ENCODE data around the gene MDP1. TPM values are rescaled to one million over a fixed set of nuclear protein-coding genes. Genes with fewer than 3 reads are reported as not detected.
A peak's percentile ranks its signal among the peaks of the same experiment; 100 is the strongest.

The MDP1 gene
- total and polyA plus RNA-seq, 2 experiments from 2014 or later, result 9.8 to 31.1 TPM

DNA sequence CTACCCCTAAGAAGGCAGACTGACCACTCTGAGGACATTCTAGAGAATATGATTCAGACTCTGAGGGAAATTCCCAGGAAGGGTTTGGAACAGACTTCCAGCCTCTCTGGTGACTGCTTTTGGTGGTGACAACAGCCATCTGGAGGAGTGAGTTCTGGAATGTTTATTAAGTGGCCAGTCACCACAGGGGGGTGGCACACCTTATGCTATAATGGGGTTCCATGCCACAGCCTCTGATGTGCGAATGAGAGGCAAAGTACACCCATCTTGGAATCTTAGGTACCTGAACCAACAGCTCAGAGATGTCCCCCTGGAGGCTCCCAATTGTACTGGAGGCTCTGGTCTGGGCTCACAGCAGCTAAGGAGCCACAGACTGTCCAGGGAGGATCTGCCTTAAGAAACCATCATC lies 36.0 kb upstream of the MDP1 start:
- no peaks in the 10 kb centered on the region for H4K20me1 ChIP-seq (replicated peaks; ENCODE audit: insufficient read depth)
- H3K4me2 ChIP-seq, result no peak overlapping the region
- Mint-ChIP-seq H3K4me3 (no peak overlapping the region), H3K27me3 (ENCODE audit: insufficient read depth, low read depth, poor library complexity) (peaks cover 8% of the 10 kb centered on the region), H3K4me1 (no peaks in the 10 kb centered on the region), H3K9me3 (no peaks in the 10 kb centered on the region), H3K36me3 (ENCODE audit: low read depth) (no peaks in the 10 kb centered on the region), H3K27ac (no peak overlapping the region)
- no peaks in the 10 kb centered on the region for H3K4me1 ChIP-seq (ENCODE audit: insufficient read depth)
- DNase-seq (ENCODE audit: low spot score) (peak; percentile 36), ATAC-seq (peak; percentile 63)
- no peak for TF ChIP-seq ZNF114 (CRISPR knock-in tag; IDR thresholded peaks at IDR 0.05)
- no peak for TF ChIP-seq EZH2phosphoT487 (IDR thresholded peaks at IDR 0.05; ENCODE audit: unreplicated experiment)
- no peak for TF ChIP-seq ZNF331 (CRISPR knock-in tag; IDR thresholded peaks at IDR 0.05; ENCODE audit: low read depth)
- no peak for TF ChIP-seq EZH2 (IDR thresholded peaks at IDR 0.05; ENCODE audit: low read depth, unreplicated experiment)
- no peak for TF ChIP-seq CREB1 (CRISPR knock-in tag; IDR thresholded peaks at IDR 0.05; ENCODE audit: low read depth)
- no peak for TF ChIP-seq STAT1 (IDR thresholded peaks at IDR 0.05; ENCODE audit: unreplicated experiment)
- TF ChIP-seq, protein P1, sequence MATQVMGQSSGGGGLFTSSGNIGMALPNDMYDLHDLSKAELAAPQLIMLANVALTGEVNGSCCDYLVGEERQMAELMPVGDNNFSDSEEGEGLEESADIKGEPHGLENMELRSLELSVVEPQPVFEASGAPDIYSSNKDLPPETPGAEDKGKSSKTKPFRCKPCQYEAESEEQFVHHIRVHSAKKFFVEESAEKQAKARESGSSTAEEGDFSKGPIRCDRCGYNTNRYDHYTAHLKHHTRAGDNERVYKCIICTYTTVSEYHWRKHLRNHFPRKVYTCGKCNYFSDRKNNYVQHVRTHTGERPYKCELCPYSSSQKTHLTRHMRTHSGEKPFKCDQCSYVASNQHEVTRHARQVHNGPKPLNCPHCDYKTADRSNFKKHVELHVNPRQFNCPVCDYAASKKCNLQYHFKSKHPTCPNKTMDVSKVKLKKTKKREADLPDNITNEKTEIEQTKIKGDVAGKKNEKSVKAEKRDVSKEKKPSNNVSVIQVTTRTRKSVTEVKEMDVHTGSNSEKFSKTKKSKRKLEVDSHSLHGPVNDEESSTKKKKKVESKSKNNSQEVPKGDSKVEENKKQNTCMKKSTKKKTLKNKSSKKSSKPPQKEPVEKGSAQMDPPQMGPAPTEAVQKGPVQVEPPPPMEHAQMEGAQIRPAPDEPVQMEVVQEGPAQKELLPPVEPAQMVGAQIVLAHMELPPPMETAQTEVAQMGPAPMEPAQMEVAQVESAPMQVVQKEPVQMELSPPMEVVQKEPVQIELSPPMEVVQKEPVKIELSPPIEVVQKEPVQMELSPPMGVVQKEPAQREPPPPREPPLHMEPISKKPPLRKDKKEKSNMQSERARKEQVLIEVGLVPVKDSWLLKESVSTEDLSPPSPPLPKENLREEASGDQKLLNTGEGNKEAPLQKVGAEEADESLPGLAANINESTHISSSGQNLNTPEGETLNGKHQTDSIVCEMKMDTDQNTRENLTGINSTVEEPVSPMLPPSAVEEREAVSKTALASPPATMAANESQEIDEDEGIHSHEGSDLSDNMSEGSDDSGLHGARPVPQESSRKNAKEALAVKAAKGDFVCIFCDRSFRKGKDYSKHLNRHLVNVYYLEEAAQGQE (IDR thresholded peaks at IDR 0.05; ENCODE audit: unreplicated experiment), result no peak
- no peak for TF ChIP-seq JUNB (IDR thresholded peaks at IDR 0.05; ENCODE audit: unreplicated experiment)
- TF ChIP-seq, protein P2, sequence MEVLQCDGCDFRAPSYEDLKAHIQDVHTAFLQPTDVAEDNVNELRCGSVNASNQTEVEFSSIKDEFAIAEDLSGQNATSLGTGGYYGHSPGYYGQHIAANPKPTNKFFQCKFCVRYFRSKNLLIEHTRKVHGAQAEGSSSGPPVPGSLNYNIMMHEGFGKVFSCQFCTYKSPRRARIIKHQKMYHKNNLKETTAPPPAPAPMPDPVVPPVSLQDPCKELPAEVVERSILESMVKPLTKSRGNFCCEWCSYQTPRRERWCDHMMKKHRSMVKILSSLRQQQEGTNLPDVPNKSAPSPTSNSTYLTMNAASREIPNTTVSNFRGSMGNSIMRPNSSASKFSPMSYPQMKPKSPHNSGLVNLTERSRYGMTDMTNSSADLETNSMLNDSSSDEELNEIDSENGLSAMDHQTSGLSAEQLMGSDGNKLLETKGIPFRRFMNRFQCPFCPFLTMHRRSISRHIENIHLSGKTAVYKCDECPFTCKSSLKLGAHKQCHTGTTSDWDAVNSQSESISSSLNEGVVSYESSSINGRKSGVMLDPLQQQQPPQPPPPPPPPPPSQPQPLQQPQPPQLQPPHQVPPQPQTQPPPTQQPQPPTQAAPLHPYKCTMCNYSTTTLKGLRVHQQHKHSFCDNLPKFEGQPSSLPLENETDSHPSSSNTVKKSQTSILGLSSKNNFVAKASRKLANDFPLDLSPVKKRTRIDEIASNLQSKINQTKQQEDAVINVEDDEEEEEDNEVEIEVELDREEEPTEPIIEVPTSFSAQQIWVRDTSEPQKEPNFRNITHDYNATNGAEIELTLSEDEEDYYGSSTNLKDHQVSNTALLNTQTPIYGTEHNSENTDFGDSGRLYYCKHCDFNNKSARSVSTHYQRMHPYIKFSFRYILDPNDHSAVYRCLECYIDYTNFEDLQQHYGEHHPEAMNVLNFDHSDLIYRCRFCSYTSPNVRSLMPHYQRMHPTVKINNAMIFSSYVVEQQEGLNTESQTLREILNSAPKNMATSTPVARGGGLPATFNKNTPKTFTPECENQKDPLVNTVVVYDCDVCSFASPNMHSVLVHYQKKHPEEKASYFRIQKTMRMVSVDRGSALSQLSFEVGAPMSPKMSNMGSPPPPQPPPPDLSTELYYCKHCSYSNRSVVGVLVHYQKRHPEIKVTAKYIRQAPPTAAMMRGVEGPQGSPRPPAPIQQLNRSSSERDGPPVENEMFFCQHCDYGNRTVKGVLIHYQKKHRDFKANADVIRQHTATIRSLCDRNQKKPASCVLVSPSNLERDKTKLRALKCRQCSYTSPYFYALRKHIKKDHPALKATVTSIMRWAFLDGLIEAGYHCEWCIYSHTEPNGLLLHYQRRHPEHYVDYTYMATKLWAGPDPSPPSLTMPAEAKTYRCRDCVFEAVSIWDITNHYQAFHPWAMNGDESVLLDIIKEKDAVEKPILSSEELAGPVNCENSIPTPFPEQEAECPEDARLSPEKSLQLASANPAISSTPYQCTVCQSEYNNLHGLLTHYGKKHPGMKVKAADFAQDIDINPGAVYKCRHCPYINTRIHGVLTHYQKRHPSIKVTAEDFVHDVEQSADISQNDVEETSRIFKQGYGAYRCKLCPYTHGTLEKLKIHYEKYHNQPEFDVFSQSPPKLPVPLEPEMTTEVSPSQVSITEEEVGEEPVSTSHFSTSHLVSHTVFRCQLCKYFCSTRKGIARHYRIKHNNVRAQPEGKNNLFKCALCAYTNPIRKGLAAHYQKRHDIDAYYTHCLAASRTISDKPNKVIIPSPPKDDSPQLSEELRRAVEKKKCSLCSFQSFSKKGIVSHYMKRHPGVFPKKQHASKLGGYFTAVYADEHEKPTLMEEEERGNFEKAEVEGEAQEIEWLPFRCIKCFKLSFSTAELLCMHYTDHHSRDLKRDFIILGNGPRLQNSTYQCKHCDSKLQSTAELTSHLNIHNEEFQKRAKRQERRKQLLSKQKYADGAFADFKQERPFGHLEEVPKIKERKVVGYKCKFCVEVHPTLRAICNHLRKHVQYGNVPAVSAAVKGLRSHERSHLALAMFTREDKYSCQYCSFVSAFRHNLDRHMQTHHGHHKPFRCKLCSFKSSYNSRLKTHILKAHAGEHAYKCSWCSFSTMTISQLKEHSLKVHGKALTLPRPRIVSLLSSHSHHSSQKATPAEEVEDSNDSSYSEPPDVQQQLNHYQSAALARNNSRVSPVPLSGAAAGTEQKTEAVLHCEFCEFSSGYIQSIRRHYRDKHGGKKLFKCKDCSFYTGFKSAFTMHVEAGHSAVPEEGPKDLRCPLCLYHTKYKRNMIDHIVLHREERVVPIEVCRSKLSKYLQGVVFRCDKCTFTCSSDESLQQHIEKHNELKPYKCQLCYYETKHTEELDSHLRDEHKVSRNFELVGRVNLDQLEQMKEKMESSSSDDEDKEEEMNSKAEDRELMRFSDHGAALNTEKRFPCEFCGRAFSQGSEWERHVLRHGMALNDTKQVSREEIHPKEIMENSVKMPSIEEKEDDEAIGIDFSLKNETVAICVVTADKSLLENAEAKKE (CRISPR knock-in tag; IDR thresholded peaks at IDR 0.05), result no peak
- TF ChIP-seq, protein P3, sequence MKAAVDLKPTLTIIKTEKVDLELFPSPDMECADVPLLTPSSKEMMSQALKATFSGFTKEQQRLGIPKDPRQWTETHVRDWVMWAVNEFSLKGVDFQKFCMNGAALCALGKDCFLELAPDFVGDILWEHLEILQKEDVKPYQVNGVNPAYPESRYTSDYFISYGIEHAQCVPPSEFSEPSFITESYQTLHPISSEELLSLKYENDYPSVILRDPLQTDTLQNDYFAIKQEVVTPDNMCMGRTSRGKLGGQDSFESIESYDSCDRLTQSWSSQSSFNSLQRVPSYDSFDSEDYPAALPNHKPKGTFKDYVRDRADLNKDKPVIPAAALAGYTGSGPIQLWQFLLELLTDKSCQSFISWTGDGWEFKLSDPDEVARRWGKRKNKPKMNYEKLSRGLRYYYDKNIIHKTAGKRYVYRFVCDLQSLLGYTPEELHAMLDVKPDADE (IDR thresholded peaks at IDR 0.05), result no peak
- TF ChIP-seq, protein P4, sequence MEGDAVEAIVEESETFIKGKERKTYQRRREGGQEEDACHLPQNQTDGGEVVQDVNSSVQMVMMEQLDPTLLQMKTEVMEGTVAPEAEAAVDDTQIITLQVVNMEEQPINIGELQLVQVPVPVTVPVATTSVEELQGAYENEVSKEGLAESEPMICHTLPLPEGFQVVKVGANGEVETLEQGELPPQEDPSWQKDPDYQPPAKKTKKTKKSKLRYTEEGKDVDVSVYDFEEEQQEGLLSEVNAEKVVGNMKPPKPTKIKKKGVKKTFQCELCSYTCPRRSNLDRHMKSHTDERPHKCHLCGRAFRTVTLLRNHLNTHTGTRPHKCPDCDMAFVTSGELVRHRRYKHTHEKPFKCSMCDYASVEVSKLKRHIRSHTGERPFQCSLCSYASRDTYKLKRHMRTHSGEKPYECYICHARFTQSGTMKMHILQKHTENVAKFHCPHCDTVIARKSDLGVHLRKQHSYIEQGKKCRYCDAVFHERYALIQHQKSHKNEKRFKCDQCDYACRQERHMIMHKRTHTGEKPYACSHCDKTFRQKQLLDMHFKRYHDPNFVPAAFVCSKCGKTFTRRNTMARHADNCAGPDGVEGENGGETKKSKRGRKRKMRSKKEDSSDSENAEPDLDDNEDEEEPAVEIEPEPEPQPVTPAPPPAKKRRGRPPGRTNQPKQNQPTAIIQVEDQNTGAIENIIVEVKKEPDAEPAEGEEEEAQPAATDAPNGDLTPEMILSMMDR (conservative IDR thresholded peaks at IDR 0.05; ENCODE audit: low read depth in 2 of 2), result no peak
- no peak for TF ChIP-seq NANOG (IDR thresholded peaks at IDR 0.05; ENCODE audit: borderline replicate concordance)
- H3K27ac ChIP-seq (ENCODE audit: low read depth), result no peak overlapping the region
- H3F3A ChIP-seq (replicated peaks; ENCODE audit: low read depth), result no peaks in the 10 kb centered on the region
- no peaks in the 10 kb centered on the region for H3K79me2 ChIP-seq (replicated peaks; ENCODE audit: insufficient read depth)
- H3K9me2 ChIP-seq (ENCODE audit: insufficient read depth), result no peaks in the 10 kb centered on the region
- no peaks in the 10 kb centered on the region for H3K27me3 ChIP-seq (ENCODE audit: insufficient read depth)
- no peaks in the 10 kb centered on the region for H3K36me3 ChIP-seq (ENCODE audit: insufficient read depth)
- no peak overlapping the region for H3K4me3 ChIP-seq
- no peak overlapping the region for H2AFZ ChIP-seq
